Measurements from ENCODE around the gene CDNF.

The CDNF gene

GRCh38 chr10:14787938-14788337 is 49.9 kb downstream of the CDNF start:
- DNase-seq (ENCODE audit: low spot score): no peak

- DNase-seq (ENCODE audit: low spot score): no peak
These were observed 53.3 kb downstream of the CDNF start for GRCh38 chr10:14784459-14785055.

GRCh38 chr10:14782691-14783363 is 55.0 kb downstream of the CDNF start:
- DNase-seq (ENCODE audit: low spot score): no peak

GRCh38 chr10:14781763-14782162 is 56.1 kb downstream of the CDNF start:
- DNase-seq (ENCODE audit: low spot score): no peak

- no peak for DNase-seq (ENCODE audit: low spot score)
These were observed 58.7 kb downstream of the CDNF start for GRCh38 chr10:14779001-14779651.

DNA sequence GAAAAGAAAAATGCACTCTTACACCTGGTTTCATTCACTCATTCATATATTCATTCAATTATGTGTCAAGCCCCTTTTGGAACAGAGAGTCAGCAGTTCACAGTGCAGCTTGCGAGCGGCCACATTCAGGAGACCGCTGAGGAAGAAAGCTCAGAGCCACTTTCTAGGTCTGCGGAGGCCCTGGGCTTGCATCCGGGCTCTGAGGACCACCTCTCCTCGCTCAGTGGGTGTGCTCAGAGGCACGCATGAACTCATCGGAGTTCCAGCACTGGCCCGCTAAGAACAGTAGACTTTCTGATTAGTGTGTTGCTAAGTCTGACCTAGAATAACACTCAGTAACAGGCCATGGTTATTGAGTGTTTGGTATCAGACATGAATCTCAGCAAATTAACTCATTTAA is 61.3 kb downstream of the CDNF start:
- DNase-seq (ENCODE audit: low spot score): no peak

DNA sequence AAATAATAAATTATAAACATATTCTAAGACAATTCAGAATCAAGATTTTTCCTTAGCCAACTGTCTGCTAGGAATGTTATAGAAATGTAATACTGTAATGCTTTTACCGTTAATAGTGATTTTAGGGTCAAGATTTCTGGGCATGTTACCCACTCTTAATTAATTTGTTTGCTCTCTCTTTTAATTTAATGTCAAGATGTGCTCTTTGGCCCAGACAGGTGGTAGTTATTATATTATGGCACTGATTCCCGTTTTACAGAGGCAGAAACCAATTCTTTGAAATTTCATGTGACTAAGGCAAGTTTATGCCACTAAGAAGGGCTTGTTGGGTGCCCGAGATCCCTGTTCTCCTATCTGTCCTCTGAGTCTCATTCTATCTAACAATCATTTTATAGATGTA is 62.2 kb downstream of the CDNF start:
- no peak for DNase-seq (ENCODE audit: low spot score)

- no peak for DNase-seq (ENCODE audit: low spot score)
These were observed 63.0 kb downstream of the CDNF start, which contains the start of gene FAM107B for GRCh38 chr10:14774797-14775196. Gene FAM107B, minus strand, starts transcription at chr10:14774897. Its CDS starts 234 bp downstream, at chr10:14774663.

DNA sequence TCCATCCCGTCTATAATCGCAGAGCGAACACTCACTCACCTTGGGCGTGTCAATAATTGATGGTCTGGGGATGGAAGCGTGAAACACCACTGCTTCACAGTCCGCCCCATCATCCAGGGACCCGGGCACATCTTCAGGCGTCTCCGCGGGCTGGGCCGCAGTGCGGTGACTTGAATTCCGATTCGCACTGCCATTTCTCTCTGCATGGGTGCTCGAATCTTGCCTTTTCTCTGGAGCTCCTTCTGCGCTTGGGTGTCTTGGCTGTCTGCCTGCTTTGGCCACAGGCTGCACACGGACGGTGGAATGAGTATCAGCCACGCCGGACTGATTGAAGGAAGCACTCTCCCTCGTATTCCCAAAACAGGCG is 63.6 kb downstream of the CDNF start:
- no peak for DNase-seq (ENCODE audit: low spot score)

GRCh38 chr10:14773551-14774213 is 64.2 kb downstream of the CDNF start:
- no peak for DNase-seq (ENCODE audit: low spot score)

- DNase-seq (ENCODE audit: low spot score): no peak
These were observed 65.4 kb downstream of the CDNF start for GRCh38 chr10:14772399-14772798.

GRCh38 chr10:14770927-14771326 is 66.9 kb downstream of the CDNF start:
- no peak for DNase-seq (ENCODE audit: low spot score)

All from HuH-7 (cell line).